GM12878 (cell line): ENCODE data around the gene PRKN.

Experiments
- EZH2 ChIP-seq: IDR thresholded peaks from 2 replicates; pipeline ENCODE4 v1.6.1; 2012; ENCODE audit warnings: low read depth, mild to moderate bottlenecking, control low read depth, inconsistent platforms, low read length, borderline replicate concordance; ENCODE audit not compliant: control insufficient read depth
- MXI1 ChIP-seq: fragments of 150-350 bp; IDR thresholded peaks from 2 replicates; pipeline ENCODE4 v1.6.1; 2011; ENCODE audit warnings: low read depth, mild to moderate bottlenecking, inconsistent platforms, low read length, improper control_type of control experiment
- RFX5 ChIP-seq: IDR thresholded peaks from 2 replicates; pipeline ENCODE4 v1.6.1; 2011; ENCODE audit warnings: low read depth, low read length, improper control_type of control experiment
- SRF ChIP-seq, 2 experiments: IDR thresholded peaks; 2 replicates each; pipeline ENCODE4 v1.6.1; 2011; ENCODE audit warnings: low read depth in 2 of 2, low read length in 2 of 2, mild to moderate bottlenecking in 1 of 2, moderate library complexity in 1 of 2
- TF ChIP-seq, protein P1 (sequence below), 3 experiments: IDR thresholded peaks in 2 of 3; conservative IDR thresholded peaks in 1 of 3; 2 replicates each; pipeline ENCODE4 v1.5.1; 2011; ENCODE audit warnings: low read depth in 3 of 3, low read length in 3 of 3, mild to moderate bottlenecking in 3 of 3, control low read depth in 2 of 3, moderate library complexity in 2 of 3, inconsistent platforms in 1 of 3, mixed read lengths in 1 of 3; ENCODE audit not compliant: control insufficient read depth in 2 of 3, insufficient read depth in 1 of 3; ENCODE audit errors: extremely low read depth in 1 of 3
- TF ChIP-seq, protein P2 (sequence below): IDR thresholded peaks from 2 replicates; pipeline ENCODE4 v1.6.1; 2012; ENCODE audit warnings: mild to moderate bottlenecking, low read depth, low read length
- TF ChIP-seq, protein P3 (sequence below): IDR thresholded peaks from 2 replicates; pipeline ENCODE4 v1.6.1; 2011; ENCODE audit warnings: borderline replicate concordance, low read depth, mild to moderate bottlenecking, moderate library complexity, low read length; ENCODE audit not compliant: insufficient read depth, poor library complexity, severe bottlenecking
- TF ChIP-seq, protein P4 (sequence below): IDR thresholded peaks from 2 replicates; pipeline ENCODE4 v1.6.1; 2012; ENCODE audit warnings: low read depth, low read length, improper control_type of control experiment

DNA sequence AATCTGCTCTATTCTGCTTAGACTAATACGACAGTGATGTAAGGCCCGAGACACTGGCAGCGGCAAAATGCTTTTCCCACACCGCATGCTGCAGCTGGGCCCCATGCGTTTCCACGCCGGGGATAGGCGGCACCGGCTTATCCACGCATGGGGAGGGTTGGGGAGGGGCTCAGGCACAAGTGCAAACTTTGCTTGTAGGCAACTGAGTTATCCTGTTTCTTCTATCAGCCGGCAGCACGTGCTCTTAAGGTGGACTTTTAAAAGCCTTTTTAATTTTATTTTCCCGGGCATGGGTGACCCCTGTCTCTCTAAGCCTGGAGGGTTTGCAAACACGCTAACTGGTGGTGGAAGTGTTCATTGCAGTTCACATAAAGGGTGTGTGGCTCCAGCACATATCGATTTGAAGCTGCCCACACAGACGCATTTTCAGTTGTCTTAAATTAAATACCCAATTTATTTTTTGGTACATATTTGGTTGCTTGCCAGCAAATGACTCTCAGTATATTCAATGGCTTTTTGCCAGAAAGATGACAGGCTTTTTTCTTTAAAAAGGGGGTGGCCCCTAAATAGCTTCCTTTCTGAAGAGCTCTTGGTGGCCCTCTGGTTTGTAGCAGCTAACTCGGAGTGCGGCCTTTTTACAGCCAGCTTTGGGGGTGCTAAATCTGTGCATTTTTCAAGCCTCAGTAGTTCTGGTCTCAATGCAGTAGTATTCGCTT lies 891.9 kb downstream of the PRKN start:
- TF ChIP-seq RFX5 (no peak), MXI1 (no peak), EZH2 (no peak), SRF (IDR thresholded peaks at IDR 0.05; ENCODE audit: low read depth in 2 of 2, low read length in 2 of 2) (no peak)
- TF ChIP-seq, protein P1, sequence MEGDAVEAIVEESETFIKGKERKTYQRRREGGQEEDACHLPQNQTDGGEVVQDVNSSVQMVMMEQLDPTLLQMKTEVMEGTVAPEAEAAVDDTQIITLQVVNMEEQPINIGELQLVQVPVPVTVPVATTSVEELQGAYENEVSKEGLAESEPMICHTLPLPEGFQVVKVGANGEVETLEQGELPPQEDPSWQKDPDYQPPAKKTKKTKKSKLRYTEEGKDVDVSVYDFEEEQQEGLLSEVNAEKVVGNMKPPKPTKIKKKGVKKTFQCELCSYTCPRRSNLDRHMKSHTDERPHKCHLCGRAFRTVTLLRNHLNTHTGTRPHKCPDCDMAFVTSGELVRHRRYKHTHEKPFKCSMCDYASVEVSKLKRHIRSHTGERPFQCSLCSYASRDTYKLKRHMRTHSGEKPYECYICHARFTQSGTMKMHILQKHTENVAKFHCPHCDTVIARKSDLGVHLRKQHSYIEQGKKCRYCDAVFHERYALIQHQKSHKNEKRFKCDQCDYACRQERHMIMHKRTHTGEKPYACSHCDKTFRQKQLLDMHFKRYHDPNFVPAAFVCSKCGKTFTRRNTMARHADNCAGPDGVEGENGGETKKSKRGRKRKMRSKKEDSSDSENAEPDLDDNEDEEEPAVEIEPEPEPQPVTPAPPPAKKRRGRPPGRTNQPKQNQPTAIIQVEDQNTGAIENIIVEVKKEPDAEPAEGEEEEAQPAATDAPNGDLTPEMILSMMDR (IDR thresholded peaks at IDR 0.05 in 2 of 3, conservative IDR thresholded peaks at IDR 0.05 in 1 of 3; ENCODE audit: control insufficient read depth in 2 of 3, extremely low read depth in 1 of 3, insufficient read depth in 1 of 3, low read depth in 3 of 3, low read length in 3 of 3), result no peak
- TF ChIP-seq, protein P2, sequence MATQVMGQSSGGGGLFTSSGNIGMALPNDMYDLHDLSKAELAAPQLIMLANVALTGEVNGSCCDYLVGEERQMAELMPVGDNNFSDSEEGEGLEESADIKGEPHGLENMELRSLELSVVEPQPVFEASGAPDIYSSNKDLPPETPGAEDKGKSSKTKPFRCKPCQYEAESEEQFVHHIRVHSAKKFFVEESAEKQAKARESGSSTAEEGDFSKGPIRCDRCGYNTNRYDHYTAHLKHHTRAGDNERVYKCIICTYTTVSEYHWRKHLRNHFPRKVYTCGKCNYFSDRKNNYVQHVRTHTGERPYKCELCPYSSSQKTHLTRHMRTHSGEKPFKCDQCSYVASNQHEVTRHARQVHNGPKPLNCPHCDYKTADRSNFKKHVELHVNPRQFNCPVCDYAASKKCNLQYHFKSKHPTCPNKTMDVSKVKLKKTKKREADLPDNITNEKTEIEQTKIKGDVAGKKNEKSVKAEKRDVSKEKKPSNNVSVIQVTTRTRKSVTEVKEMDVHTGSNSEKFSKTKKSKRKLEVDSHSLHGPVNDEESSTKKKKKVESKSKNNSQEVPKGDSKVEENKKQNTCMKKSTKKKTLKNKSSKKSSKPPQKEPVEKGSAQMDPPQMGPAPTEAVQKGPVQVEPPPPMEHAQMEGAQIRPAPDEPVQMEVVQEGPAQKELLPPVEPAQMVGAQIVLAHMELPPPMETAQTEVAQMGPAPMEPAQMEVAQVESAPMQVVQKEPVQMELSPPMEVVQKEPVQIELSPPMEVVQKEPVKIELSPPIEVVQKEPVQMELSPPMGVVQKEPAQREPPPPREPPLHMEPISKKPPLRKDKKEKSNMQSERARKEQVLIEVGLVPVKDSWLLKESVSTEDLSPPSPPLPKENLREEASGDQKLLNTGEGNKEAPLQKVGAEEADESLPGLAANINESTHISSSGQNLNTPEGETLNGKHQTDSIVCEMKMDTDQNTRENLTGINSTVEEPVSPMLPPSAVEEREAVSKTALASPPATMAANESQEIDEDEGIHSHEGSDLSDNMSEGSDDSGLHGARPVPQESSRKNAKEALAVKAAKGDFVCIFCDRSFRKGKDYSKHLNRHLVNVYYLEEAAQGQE, result no peak
- TF ChIP-seq, protein P3, sequence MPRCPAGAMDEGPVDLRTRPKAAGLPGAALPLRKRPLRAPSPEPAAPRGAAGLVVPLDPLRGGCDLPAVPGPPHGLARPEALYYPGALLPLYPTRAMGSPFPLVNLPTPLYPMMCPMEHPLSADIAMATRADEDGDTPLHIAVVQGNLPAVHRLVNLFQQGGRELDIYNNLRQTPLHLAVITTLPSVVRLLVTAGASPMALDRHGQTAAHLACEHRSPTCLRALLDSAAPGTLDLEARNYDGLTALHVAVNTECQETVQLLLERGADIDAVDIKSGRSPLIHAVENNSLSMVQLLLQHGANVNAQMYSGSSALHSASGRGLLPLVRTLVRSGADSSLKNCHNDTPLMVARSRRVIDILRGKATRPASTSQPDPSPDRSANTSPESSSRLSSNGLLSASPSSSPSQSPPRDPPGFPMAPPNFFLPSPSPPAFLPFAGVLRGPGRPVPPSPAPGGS, result no peak
- TF ChIP-seq, protein P4, sequence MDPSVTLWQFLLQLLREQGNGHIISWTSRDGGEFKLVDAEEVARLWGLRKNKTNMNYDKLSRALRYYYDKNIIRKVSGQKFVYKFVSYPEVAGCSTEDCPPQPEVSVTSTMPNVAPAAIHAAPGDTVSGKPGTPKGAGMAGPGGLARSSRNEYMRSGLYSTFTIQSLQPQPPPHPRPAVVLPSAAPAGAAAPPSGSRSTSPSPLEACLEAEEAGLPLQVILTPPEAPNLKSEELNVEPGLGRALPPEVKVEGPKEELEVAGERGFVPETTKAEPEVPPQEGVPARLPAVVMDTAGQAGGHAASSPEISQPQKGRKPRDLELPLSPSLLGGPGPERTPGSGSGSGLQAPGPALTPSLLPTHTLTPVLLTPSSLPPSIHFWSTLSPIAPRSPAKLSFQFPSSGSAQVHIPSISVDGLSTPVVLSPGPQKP, result no peak
